ENCODE measurements around the gene CNPY1.

Gene CNPY1

GRCh38 chr7:155570991-155571390 is 24.6 kb upstream of the CNPY1 start:
- H3K36me3 ChIP-seq (ENCODE audit: control insufficient read depth, insufficient read depth, low read length), result no peaks in the 10 kb centered on the region
- H3K4me3 ChIP-seq (replicated peaks; ENCODE audit: low read depth, low read length), result no peak overlapping the region
- DNase-seq (ENCODE audit: extremely low read depth, insufficient read length), result no peak
- no peaks in the 10 kb centered on the region; the same call in 1 of the 2 replicates for H3K27me3 ChIP-seq (replicated peaks; ENCODE audit: control insufficient read depth, insufficient read depth, low read length)
- no peak for TF ChIP-seq CTCF (IDR thresholded peaks at IDR 0.05; ENCODE audit: insufficient read depth, low read length, poor library complexity, severe bottlenecking)

- TF ChIP-seq CTCF (IDR thresholded peaks at IDR 0.05; ENCODE audit: insufficient read depth, low read length, poor library complexity, severe bottlenecking), result no peak
- no peak overlapping the region for H3K4me3 ChIP-seq (replicated peaks; ENCODE audit: low read depth, low read length)
- no peaks in the 10 kb centered on the region; the same call in 1 of the 2 replicates for H3K27me3 ChIP-seq (replicated peaks; ENCODE audit: control insufficient read depth, insufficient read depth, low read length)
- no peaks in the 10 kb centered on the region for H3K36me3 ChIP-seq (ENCODE audit: control insufficient read depth, insufficient read depth, low read length)
- DNase-seq (ENCODE audit: extremely low read depth, insufficient read length), result no peak
Observed at GRCh38 chr7:155570171-155570958, 24.0 kb upstream of the CNPY1 start.

- TF ChIP-seq CTCF (IDR thresholded peaks at IDR 0.05; ENCODE audit: insufficient read depth, low read length, poor library complexity, severe bottlenecking), result no peak
- DNase-seq (ENCODE audit: extremely low read depth, insufficient read length), result no peak
- no peaks in the 10 kb centered on the region for H3K36me3 ChIP-seq (ENCODE audit: control insufficient read depth, insufficient read depth, low read length)
- H3K27me3 ChIP-seq (replicated peaks; ENCODE audit: control insufficient read depth, insufficient read depth, low read length), result no peaks in the 10 kb centered on the region; the same call in 1 of the 2 replicates
- H3K4me3 ChIP-seq (replicated peaks; ENCODE audit: low read depth, low read length), result no peak overlapping the region
Observed at GRCh38 chr7:155569681-155570080, 23.3 kb upstream of the CNPY1 start.

GRCh38 chr7:155568842-155569494 is 22.6 kb upstream of the CNPY1 start:
- DNase-seq (ENCODE audit: extremely low read depth, insufficient read length), result no peak
- Histone ChIP-seq H3K4me3 (replicated peaks; ENCODE audit: low read depth, low read length) (no peak overlapping the region), H3K36me3 (ENCODE audit: control insufficient read depth, insufficient read depth, low read length) (no peaks in the 10 kb centered on the region), H3K27me3 (replicated peaks; ENCODE audit: control insufficient read depth, insufficient read depth, low read length) (no peaks in the 10 kb centered on the region; the same call in 1 of the 2 replicates)
- TF ChIP-seq CTCF (IDR thresholded peaks at IDR 0.05; ENCODE audit: insufficient read depth, low read length, poor library complexity, severe bottlenecking), result no peak

- Histone ChIP-seq H3K4me3 (replicated peaks; ENCODE audit: low read depth, low read length) (no peak overlapping the region), H3K36me3 (ENCODE audit: control insufficient read depth, insufficient read depth, low read length) (no peaks in the 10 kb centered on the region), H3K27me3 (replicated peaks; ENCODE audit: control insufficient read depth, insufficient read depth, low read length) (no peaks in the 10 kb centered on the region; the same call in 1 of the 2 replicates)
- DNase-seq (ENCODE audit: extremely low read depth, insufficient read length), result no peak
- TF ChIP-seq CTCF (IDR thresholded peaks at IDR 0.05; ENCODE audit: insufficient read depth, low read length, poor library complexity, severe bottlenecking), result no peak
Observed at GRCh38 chr7:155568333-155568660, 21.9 kb upstream of the CNPY1 start.
